ENCODE results near the gene TMEM169. TPM values are rescaled to one million over a fixed set of nuclear protein-coding genes. Genes with fewer than 3 reads are reported as not detected.

The TMEM169 gene
- total and polyA plus RNA-seq, 10 of the 15 experiments (the other 5 are each of a cell fraction or from before 2014, with no cell fraction given) = 0.23 to 3.2 (median 2.3) TPM

DNA sequence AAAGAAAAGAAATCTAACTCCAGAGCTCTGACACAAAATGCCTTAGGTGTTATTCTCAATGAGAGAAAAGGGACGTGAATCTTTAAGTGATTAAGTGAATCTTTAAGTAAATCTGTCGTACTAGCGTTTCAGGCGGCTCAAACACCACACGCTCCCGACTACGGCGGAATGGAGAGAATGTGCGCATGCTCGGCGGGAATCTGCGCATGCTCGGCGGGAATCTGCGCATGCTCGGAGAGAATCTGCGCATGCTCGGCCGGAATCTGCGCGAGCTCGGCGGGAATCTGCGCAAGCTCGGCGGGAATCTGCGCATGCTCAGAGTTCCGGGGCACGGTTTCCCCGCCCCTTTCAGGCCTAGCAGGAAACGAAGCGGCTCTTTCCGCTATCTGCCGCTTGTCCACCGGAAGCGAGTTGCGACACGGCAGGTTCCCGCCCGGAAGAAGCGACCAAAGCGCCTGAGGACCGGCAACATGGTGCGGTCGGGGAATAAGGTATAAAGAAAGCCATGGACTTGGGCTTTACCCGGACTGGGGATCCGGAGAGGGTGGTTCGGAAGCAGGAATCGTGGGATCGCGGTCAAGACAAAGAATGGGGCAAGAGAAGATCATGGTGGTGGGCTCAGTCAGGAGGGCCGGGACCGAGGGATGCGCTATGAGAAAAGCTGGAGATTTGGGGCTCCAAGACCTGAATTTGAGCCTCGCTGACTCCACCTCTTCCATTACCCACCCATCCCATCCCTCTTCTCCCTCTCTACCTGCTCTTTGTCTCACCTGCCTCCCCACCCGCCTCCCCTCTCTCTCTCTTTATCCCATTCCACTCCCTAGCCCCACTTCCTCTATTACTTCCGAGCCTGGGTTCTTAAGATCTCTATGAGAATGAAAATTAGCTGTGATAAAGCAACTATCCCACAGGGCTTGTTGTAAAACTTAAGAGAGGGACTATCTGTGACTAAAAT lies 27.5 kb downstream of the TMEM169 start, which contains the start of gene XRCC5 (continued):
- TF ChIP-seq, protein P1, sequence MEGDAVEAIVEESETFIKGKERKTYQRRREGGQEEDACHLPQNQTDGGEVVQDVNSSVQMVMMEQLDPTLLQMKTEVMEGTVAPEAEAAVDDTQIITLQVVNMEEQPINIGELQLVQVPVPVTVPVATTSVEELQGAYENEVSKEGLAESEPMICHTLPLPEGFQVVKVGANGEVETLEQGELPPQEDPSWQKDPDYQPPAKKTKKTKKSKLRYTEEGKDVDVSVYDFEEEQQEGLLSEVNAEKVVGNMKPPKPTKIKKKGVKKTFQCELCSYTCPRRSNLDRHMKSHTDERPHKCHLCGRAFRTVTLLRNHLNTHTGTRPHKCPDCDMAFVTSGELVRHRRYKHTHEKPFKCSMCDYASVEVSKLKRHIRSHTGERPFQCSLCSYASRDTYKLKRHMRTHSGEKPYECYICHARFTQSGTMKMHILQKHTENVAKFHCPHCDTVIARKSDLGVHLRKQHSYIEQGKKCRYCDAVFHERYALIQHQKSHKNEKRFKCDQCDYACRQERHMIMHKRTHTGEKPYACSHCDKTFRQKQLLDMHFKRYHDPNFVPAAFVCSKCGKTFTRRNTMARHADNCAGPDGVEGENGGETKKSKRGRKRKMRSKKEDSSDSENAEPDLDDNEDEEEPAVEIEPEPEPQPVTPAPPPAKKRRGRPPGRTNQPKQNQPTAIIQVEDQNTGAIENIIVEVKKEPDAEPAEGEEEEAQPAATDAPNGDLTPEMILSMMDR (IDR thresholded peaks at IDR 0.05 in 2 of 3, conservative IDR thresholded peaks at IDR 0.05 in 1 of 3; ENCODE audit: control insufficient read depth in 2 of 3, extremely low read depth in 1 of 3, insufficient read depth in 1 of 3, low read depth in 3 of 3, low read length in 3 of 3) = no peak
- TF ChIP-seq SUPT20H (IDR thresholded peaks at IDR 0.05; ENCODE audit: borderline replicate concordance, control insufficient read depth, low read depth, low read length) (no peak), TCF12 (IDR thresholded peaks at IDR 0.05; ENCODE audit: low read depth, low read length) (peak; percentile 9; the same call in 1 of the 2 replicates), NFXL1 (IDR thresholded peaks at IDR 0.05; ENCODE audit: borderline replicate concordance) (no peak), DPF2 (IDR thresholded peaks at IDR 0.05) (no peak), SPI1 (IDR thresholded peaks at IDR 0.05; ENCODE audit: borderline replicate concordance, insufficient read depth, low read depth, low read length) (peak; percentile 56), EZH2 (IDR thresholded peaks at IDR 0.05; ENCODE audit: borderline replicate concordance, control insufficient read depth, low read depth, low read length) (no peak), FOXM1 (IDR thresholded peaks at IDR 0.05; ENCODE audit: low read depth, low read length) (0 out of 2 replicates have a peak, but pooled peaks have one; percentile 38), GABPA (IDR thresholded peaks at IDR 0.05; ENCODE audit: low read depth) (peak; percentile 91), PAX5 (IDR thresholded peaks at IDR 0.05; ENCODE audit: borderline replicate concordance, low read depth, low read length) (peak; percentile 64; the same call in 1 of the 2 replicates), ZNF217 (IDR thresholded peaks at IDR 0.05) (no peak), GATAD2B (conservative IDR thresholded peaks at IDR 0.05; ENCODE audit: low read depth) (peak; percentile 68; the same call in 1 of the 2 replicates), RUNX3 (IDR thresholded peaks at IDR 0.05; ENCODE audit: low read length) (peak; percentile 52), MTA3 (IDR thresholded peaks at IDR 0.05; ENCODE audit: borderline replicate concordance, low read length) (no peak), ZSCAN29 (IDR thresholded peaks at IDR 0.05) (no peak), RB1 (IDR thresholded peaks at IDR 0.05; ENCODE audit: borderline replicate concordance) (peak; percentile 94; the same call in 1 of the 2 replicates), TBL1XR1 (IDR thresholded peaks at IDR 0.05; ENCODE audit: low read depth, low read length) (0 out of 2 replicates have a peak, but pooled peaks have one; percentile 22), SMAD1 (IDR thresholded peaks at IDR 0.05; ENCODE audit: low read depth, partially characterized antibody) (peak; percentile 49), SREBF1 (IDR thresholded peaks at IDR 0.05; ENCODE audit: low read length) (no peak), SIN3A (IDR thresholded peaks at IDR 0.05; ENCODE audit: low read depth, low read length) (peak; percentile 80), ZNF274 (IDR thresholded peaks at IDR 0.05; ENCODE audit: insufficient read depth, insufficient read length) (no peak)
- TF ChIP-seq, protein P2, sequence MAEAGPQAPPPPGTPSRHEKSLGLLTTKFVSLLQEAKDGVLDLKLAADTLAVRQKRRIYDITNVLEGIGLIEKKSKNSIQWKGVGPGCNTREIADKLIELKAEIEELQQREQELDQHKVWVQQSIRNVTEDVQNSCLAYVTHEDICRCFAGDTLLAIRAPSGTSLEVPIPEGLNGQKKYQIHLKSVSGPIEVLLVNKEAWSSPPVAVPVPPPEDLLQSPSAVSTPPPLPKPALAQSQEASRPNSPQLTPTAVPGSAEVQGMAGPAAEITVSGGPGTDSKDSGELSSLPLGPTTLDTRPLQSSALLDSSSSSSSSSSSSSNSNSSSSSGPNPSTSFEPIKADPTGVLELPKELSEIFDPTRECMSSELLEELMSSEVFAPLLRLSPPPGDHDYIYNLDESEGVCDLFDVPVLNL (IDR thresholded peaks at IDR 0.05; ENCODE audit: low read depth, low read length) = peak; percentile 66
- TF ChIP-seq, protein P3, sequence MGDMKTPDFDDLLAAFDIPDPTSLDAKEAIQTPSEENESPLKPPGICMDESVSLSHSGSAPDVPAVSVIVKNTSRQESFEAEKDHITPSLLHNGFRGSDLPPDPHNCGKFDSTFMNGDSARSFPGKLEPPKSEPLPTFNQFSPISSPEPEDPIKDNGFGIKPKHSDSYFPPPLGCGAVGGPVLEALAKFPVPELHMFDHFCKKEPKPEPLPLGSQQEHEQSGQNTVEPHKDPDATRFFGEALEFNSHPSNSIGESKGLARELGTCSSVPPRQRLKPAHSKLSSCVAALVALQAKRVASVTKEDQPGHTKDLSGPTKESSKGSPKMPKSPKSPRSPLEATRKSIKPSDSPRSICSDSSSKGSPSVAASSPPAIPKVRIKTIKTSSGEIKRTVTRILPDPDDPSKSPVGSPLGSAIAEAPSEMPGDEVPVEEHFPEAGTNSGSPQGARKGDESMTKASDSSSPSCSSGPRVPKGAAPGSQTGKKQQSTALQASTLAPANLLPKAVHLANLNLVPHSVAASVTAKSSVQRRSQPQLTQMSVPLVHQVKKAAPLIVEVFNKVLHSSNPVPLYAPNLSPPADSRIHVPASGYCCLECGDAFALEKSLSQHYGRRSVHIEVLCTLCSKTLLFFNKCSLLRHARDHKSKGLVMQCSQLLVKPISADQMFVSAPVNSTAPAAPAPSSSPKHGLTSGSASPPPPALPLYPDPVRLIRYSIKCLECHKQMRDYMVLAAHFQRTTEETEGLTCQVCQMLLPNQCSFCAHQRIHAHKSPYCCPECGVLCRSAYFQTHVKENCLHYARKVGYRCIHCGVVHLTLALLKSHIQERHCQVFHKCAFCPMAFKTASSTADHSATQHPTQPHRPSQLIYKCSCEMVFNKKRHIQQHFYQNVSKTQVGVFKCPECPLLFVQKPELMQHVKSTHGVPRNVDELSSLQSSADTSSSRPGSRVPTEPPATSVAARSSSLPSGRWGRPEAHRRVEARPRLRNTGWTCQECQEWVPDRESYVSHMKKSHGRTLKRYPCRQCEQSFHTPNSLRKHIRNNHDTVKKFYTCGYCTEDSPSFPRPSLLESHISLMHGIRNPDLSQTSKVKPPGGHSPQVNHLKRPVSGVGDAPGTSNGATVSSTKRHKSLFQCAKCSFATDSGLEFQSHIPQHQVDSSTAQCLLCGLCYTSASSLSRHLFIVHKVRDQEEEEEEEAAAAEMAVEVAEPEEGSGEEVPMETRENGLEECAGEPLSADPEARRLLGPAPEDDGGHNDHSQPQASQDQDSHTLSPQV (IDR thresholded peaks at IDR 0.05) = no peak
